ENCODE results near the gene SLC47A2.

The SLC47A2 gene

GRCh38 chr17:19631905-19632304 lies 84.5 kb downstream of the SLC47A2 start:
- DNase-seq = no peak

GRCh38 chr17:19630661-19631060 lies 85.7 kb downstream of the SLC47A2 start:
- DNase-seq = no peak

GRCh38 chr17:19630035-19630434 lies 86.3 kb downstream of the SLC47A2 start:
- no peak for DNase-seq

- DNase-seq = no peak
Measured at GRCh38 chr17:19629449-19629848, 86.9 kb downstream of the SLC47A2 start.

Data from inflammatory macrophage treated with lipopolysaccharide for 4 hours (primary cell).